Activated T-helper 1 cell treated with Interleukin-2 at 50 U/mL for 16 hours (primary cell): Measurements from ENCODE around the gene MTHFD1.

Experiments
- DNase-seq: peaks from one replicate; pipeline ENCODE4 v3.0.0-alpha.2; 2020; ENCODE audit warnings: low read depth

Gene MTHFD1

DNA sequence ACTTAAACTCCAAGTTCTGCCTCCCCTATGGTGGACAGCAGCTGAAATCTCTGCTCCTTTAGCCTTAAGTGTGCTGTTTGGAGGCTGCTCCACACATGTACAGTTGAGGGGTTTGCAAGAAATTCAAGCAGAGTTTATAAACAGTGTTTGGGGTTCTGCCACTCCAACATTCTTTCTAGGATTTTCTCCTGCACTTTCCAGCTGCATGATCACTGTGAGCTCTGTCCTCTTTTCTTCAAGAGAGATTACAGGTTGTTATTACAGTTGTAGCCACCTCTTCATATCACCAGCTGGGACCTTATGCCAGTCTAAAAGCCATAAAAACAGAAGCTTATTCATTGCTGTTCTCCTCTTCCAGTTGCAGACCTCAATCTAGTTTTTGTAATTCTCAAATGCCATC lies 107.1 kb downstream of the MTHFD1 start:
- DNase-seq, result no peak

GRCh38 chr14:64496764-64497163 lies 108.6 kb downstream of the MTHFD1 start:
- no peak for DNase-seq

DNA sequence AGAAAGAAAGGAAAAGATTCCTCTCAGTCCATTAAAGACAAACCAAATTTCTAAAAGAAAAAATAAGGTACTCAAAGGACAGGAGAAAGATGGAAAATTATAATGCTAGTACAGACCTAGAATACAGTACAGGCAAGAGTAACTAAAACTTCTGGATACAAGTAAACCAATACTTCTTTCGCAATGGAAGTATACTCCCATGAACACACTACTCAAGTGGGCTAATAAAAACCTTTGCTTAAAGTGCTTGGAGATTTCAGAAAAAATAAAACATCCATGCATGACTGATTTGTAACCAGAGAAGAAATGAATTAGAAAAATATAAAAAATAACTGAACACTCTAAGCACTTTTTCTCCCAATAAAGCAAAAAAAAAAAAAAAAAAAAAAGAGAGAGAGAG lies 111.9 kb downstream of the MTHFD1 start:
- DNase-seq, result no peak

DNA sequence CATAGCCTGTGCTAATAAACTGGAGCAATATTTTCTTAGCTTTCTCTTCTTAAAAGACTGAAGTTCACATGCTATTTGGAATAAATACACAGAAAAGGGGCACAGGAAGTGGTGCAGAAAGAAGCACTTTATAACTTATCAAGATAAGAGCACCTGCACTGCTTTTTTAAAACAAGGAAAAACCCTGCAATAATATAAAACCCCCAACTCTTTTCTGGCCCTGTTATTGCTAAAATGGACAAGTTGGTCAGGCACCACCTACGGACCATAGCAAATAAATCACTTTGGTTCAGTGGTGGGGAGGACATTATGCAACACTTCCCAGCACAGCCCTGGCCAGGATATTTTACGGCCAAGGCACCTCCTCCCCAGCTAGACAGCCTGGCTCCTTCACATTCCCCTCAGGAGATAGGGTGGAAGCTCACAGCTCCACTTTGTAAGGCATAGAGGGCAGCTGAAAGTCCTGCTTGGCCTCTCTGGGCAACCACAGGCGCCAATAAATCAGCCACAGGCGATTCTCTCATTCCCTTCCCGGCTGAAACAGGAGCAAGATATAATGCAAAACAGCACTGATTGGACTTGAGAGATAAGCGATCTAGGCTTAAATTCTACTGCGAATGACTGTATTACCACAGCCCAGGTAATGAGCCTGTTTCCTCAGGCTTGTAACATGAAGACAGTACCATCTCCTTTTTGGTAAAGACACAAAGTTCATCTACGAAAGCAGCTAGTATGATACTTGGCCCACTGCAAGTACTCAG lies 113.4 kb downstream of the MTHFD1 start:
- no peak for DNase-seq

- DNase-seq, result no peak
Observed at GRCh38 chr14:64502456-64502855, 114.3 kb downstream of the MTHFD1 start.

- no peak for DNase-seq
Observed at GRCh38 chr14:64502887-64503433, 114.8 kb downstream of the MTHFD1 start.

GRCh38 chr14:64503434-64504309 lies 115.5 kb downstream of the MTHFD1 start, which contains the start of gene ZBTB25:
Gene ZBTB25 (minus strand): TSS chr14:64503838. CDS start chr14:64490533, 13,305 bp downstream.
- peak; percentile 92 for DNase-seq

GRCh38 chr14:64504310-64504896 lies 116.2 kb downstream of the MTHFD1 start, which contains the start of gene ZBTB1:
Gene ZBTB1 (plus strand): TSS chr14:64504770. CDS start chr14:64521505, 16,735 bp downstream.
- peak; percentile 79 for DNase-seq

- peak; percentile 69 for DNase-seq
Observed at GRCh38 chr14:64504897-64505794, 117.0 kb downstream of the MTHFD1 start.

GRCh38 chr14:64506721-64507120 lies 118.6 kb downstream of the MTHFD1 start:
- no peak for DNase-seq

GRCh38 chr14:64507376-64508156 lies 119.4 kb downstream of the MTHFD1 start:
- no peak for DNase-seq

- no peak for DNase-seq
Observed at GRCh38 chr14:64508215-64508776, 120.1 kb downstream of the MTHFD1 start.

DNA sequence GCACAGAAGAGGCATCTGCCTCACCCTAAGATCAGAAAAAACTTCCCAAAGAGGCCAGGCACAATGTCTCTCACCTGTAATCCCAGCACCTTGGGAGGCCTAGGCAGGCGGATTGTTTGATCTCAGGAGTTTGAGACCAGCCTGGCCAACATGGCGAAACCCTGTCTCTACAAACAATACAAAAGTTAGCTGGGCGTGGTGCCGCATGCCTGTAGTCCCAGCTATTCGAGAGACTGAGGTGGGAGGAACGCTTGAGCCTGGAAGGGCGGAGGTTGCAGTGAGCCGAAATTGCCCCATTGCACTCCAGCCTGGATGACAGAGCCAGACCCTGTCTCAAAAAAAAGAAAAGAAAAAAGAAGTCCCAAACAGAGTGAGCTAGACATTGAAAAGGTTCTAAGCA lies 120.9 kb downstream of the MTHFD1 start:
- no peak for DNase-seq
